WERI-Rb-1 (cell line): ENCODE measurements around the gene ENTREP3.

Experiments used
- DNase-seq: peaks from one replicate; pipeline ENCODE4 v3.0.0-alpha.2; 2020
- H3K27ac ChIP-seq: fragments of 250-450 bp; sonication (Bioruptor Pico); 2 replicates; pipeline ENCODE4 v1.5.1; 2020; ENCODE audit warnings: mild to moderate bottlenecking, moderate library complexity
- H3K27me3 ChIP-seq: fragments of 250-450 bp; sonication (Bioruptor Pico); 2 replicates; pipeline ENCODE4 v1.5.1; 2021; ENCODE audit warnings: mild to moderate bottlenecking, low read depth, moderate library complexity; ENCODE audit not compliant: insufficient read depth, severe bottlenecking
- H3K36me3 ChIP-seq: fragments of 250-450 bp; sonication (Bioruptor Pico); 2 replicates; pipeline ENCODE4 v1.5.1; 2020; ENCODE audit warnings: mild to moderate bottlenecking, moderate library complexity
- H3K4me3 ChIP-seq: 2 replicates; pipeline ENCODE4 v1.5.1; 2011; ENCODE audit warnings: low read depth, mild to moderate bottlenecking, control low read depth, low read length
- H3K9me3 ChIP-seq: fragments of 250-450 bp; sonication (Bioruptor Pico); 2 replicates; pipeline ENCODE4 v1.5.1; 2021; ENCODE audit warnings: mild to moderate bottlenecking, moderate library complexity; ENCODE audit not compliant: severe bottlenecking
- CTCF ChIP-seq: IDR thresholded peaks from 2 replicates; pipeline ENCODE4 v1.5.1; 2011; ENCODE audit warnings: low read depth, mild to moderate bottlenecking, control low read depth, inconsistent platforms, low read length

ENTREP3 gene

GRCh38 chr1:155245163-155245524 lies 10.1 kb downstream of the ENTREP3 start:
- H3K36me3 ChIP-seq: peaks cover 36% of the 10 kb centered on the region
- no peak for TF ChIP-seq CTCF

GRCh38 chr1:155244368-155245162 lies 10.7 kb downstream of the ENTREP3 start:
- peak; percentile 100 for DNase-seq
- Histone ChIP-seq H3K9me3 (no peaks in the 10 kb centered on the region), H3K36me3 (peaks cover 32% of the 10 kb centered on the region), H3K27ac (peak overlapping the region; percentile 69), H3K4me3 (peak overlapping the region; percentile 39), H3K27me3 (no peaks in the 10 kb centered on the region)
- TF ChIP-seq CTCF: no peak

More at GRCh38 chr1:155245163-155245524, 10.1 kb downstream of the ENTREP3 start:
- Histone ChIP-seq H3K9me3 (no peaks in the 10 kb centered on the region), H3K27me3 (no peaks in the 10 kb centered on the region), H3K27ac (peak overlapping the region; percentile 69), H3K4me3 (peak overlapping the region; percentile 39)
- DNase-seq: no peak

- H3K36me3 ChIP-seq: peaks cover 22% of the 10 kb centered on the region
- no peaks in the 10 kb centered on the region for H3K27me3 ChIP-seq
- no peak for DNase-seq
- H3K9me3 ChIP-seq: no peaks in the 10 kb centered on the region
- H3K27ac ChIP-seq: no peak overlapping the region
- no peak for TF ChIP-seq CTCF
- H3K4me3 ChIP-seq: no peak overlapping the region
These were observed 12.4 kb downstream of the ENTREP3 start for GRCh38 chr1:155242805-155243358.

- H3K27me3 ChIP-seq: no peaks in the 10 kb centered on the region
- no peak for DNase-seq
- H3K27ac ChIP-seq: peak overlapping the region; percentile 2
- peaks cover 22% of the 10 kb centered on the region for H3K36me3 ChIP-seq
- H3K4me3 ChIP-seq: no peak overlapping the region
- no peak for TF ChIP-seq CTCF
- no peaks in the 10 kb centered on the region for H3K9me3 ChIP-seq
These were observed 13.4 kb downstream of the ENTREP3 start for GRCh38 chr1:155241841-155242264.

- Histone ChIP-seq H3K4me3 (peak overlapping the region; percentile 45), H3K9me3 (no peaks in the 10 kb centered on the region), H3K36me3 (peaks cover 22% of the 10 kb centered on the region), H3K27ac (peak overlapping the region; percentile 2), H3K27me3 (no peaks in the 10 kb centered on the region)
- TF ChIP-seq CTCF: no peak
- DNase-seq: peak; percentile 91
These were observed 14.1 kb downstream of the ENTREP3 start for GRCh38 chr1:155241069-155241679.
